SK-N-SH treated with all-trans-retinoic acid at 6 μM for 48 hours (cell line): ENCODE results near the gene PPARD.

ENCODE experiments used
- ATAC-seq: fragments of 200-7000 bp; cut with Tn5 transposase; 3 replicates; pipeline ENCODE4 v1.9.1; 2020; ENCODE audit warnings: mild to moderate bottlenecking, moderate library complexity
- ARNTL ChIP-seq: fragments of 450-650 bp; formaldehyde crosslinking; IDR thresholded peaks from 2 replicates; pipeline ENCODE4 v1.5.0; 2020; ENCODE audit warnings: low read depth, mild to moderate bottlenecking, moderate library complexity, borderline replicate concordance
- BACH2 ChIP-seq: fragments of 250-450 bp; sonication (Bioruptor Pico); IDR thresholded peaks from 2 replicates; pipeline ENCODE4 v1.9.0; 2021; ENCODE audit warnings: mild to moderate bottlenecking, borderline replicate concordance
- CREB5 ChIP-seq: fragments of 250-450 bp; sonication (Bioruptor Pico); IDR thresholded peaks from 2 replicates; pipeline ENCODE4 v1.5.1; 2020; ENCODE audit warnings: low read depth, mild to moderate bottlenecking, moderate library complexity
- CSDC2 ChIP-seq: fragments of 250-450 bp; sonication (Bioruptor Pico); IDR thresholded peaks from 2 replicates; pipeline ENCODE4 v1.5.0; 2020; ENCODE audit warnings: mild to moderate bottlenecking, moderate library complexity
- CSRNP3 ChIP-seq: fragments of 250-450 bp; sonication (Bioruptor Pico); IDR thresholded peaks from 2 replicates; pipeline ENCODE4 v1.5.1; 2021; ENCODE audit warnings: mild to moderate bottlenecking, moderate library complexity
- ESRRG ChIP-seq: fragments of 250-450 bp; sonication (Bioruptor Pico); IDR thresholded peaks from 2 replicates; pipeline ENCODE4 v1.6.1; 2021; ENCODE audit warnings: mild to moderate bottlenecking
- ISL1 ChIP-seq: fragments of 250-450 bp; sonication (Bioruptor Pico); IDR thresholded peaks from 2 replicates; pipeline ENCODE4 v2.1.2; 2022; ENCODE audit warnings: mild to moderate bottlenecking, moderate library complexity
- OSR1 ChIP-seq: fragments of 250-450 bp; sonication (Bioruptor Pico); IDR thresholded peaks from 2 replicates; pipeline ENCODE4 v1.8.0; 2022; ENCODE audit warnings: moderate library complexity, mild to moderate bottlenecking, inconsistent platforms
- PATZ1 ChIP-seq: fragments of 250-450 bp; sonication (Bioruptor Pico); IDR thresholded peaks from 2 replicates; pipeline ENCODE4 v1.8.0; 2020; ENCODE audit warnings: mild to moderate bottlenecking, moderate library complexity, borderline replicate concordance
- POU6F1 ChIP-seq: fragments of 250-450 bp; sonication (Bioruptor Pico); IDR thresholded peaks from 2 replicates; pipeline ENCODE4 v1.8.0; 2021; ENCODE audit warnings: low read depth, mild to moderate bottlenecking, moderate library complexity, borderline replicate concordance
- PPARA ChIP-seq: fragments of 250-450 bp; sonication (Bioruptor Pico); IDR thresholded peaks from 2 replicates; pipeline ENCODE4 v1.5.0; 2020; ENCODE audit warnings: mild to moderate bottlenecking, borderline replicate concordance
- RARB ChIP-seq: fragments of 250-450 bp; sonication (Bioruptor Pico); IDR thresholded peaks from 2 replicates; pipeline ENCODE4 v1.8.0; 2021; ENCODE audit warnings: mild to moderate bottlenecking, moderate library complexity
- SNAI2 ChIP-seq: fragments of 250-450 bp; sonication (Bioruptor Pico); IDR thresholded peaks from 2 replicates; pipeline ENCODE4 v1.5.0; 2020; ENCODE audit warnings: mild to moderate bottlenecking, moderate library complexity
- TCF4 ChIP-seq: fragments of 250-450 bp; sonication (Bioruptor Pico); IDR thresholded peaks from 2 replicates; pipeline ENCODE4 v1.8.0; 2021; ENCODE audit warnings: mild to moderate bottlenecking, moderate library complexity, borderline replicate concordance
- TSHZ2 ChIP-seq: fragments of 250-450 bp; sonication (Bioruptor Pico); IDR thresholded peaks from 2 replicates; pipeline ENCODE4 v1.5.0; 2020; ENCODE audit warnings: mild to moderate bottlenecking, moderate library complexity
- ZFP30 ChIP-seq: fragments of 450-650 bp; formaldehyde crosslinking; IDR thresholded peaks from 2 replicates; pipeline ENCODE4 v1.5.0; 2022; ENCODE audit warnings: mild to moderate bottlenecking, moderate library complexity
- ZNF565 ChIP-seq: fragments of 450-650 bp; formaldehyde crosslinking; conservative IDR thresholded peaks from 2 replicates; pipeline ENCODE4 v1.5.0; 2020; ENCODE audit warnings: low read depth, mild to moderate bottlenecking, moderate library complexity
- ZNF8 ChIP-seq: fragments of 450-650 bp; formaldehyde crosslinking; IDR thresholded peaks from 2 replicates; pipeline ENCODE4 v1.5.0; 2020; ENCODE audit warnings: mild to moderate bottlenecking, moderate library complexity

PPARD gene

GRCh38 chr6:35474131-35474941 is 132.0 kb downstream of the PPARD start:
- no peak for TF ChIP-seq TCF4 (CRISPR knock-in tag)
- TF ChIP-seq POU6F1 (CRISPR knock-in tag): no peak
- TF ChIP-seq OSR1 (CRISPR knock-in tag): no peak
- TF ChIP-seq ESRRG (CRISPR knock-in tag): no peak
- TF ChIP-seq PPARA (CRISPR knock-in tag): no peak
- no peak for TF ChIP-seq ZNF565 (CRISPR knock-in tag)
- TF ChIP-seq TSHZ2 (CRISPR knock-in tag): no peak
- TF ChIP-seq CSRNP3 (CRISPR knock-in tag): no peak
- TF ChIP-seq BACH2: no peak
- no peak for TF ChIP-seq ARNTL (CRISPR knock-in tag)
- no peak for TF ChIP-seq ISL1 (CRISPR knock-in tag)
- TF ChIP-seq ZNF8: no peak
- TF ChIP-seq RARB: no peak
- ATAC-seq: peak; percentile 25

GRCh38 chr6:35474942-35475570 is 132.7 kb downstream of the PPARD start:
- TF ChIP-seq CSDC2 (CRISPR knock-in tag) (no peak), ZFP30 (no peak), ESRRG (CRISPR knock-in tag) (no peak), SNAI2 (CRISPR knock-in tag) (no peak), CREB5 (no peak), PATZ1 (no peak), ZNF565 (CRISPR knock-in tag) (no peak), OSR1 (CRISPR knock-in tag) (no peak), TCF4 (CRISPR knock-in tag) (no peak), RARB (no peak), PPARA (CRISPR knock-in tag) (no peak), CSRNP3 (CRISPR knock-in tag) (no peak)
- ATAC-seq: peak; percentile 5; the same call in 2 of the 3 replicates
